Measurements from ENCODE around the gene TMEM256. TPM values are rescaled to one million over a fixed set of nuclear protein-coding genes. Genes with fewer than 3 reads are reported as not detected.

TMEM256 gene
- total RNA-seq, 1 donor from 2014 or later: 141 TPM

- DNase-seq (ENCODE audit: low read depth in 2 of 2): no peak
Observed at GRCh38 chr17:7431231-7431630, 27.3 kb upstream of the TMEM256 start.

- DNase-seq (ENCODE audit: low read depth in 2 of 2): no peak
Observed at GRCh38 chr17:7429722-7430121, 25.8 kb upstream of the TMEM256 start.

DNA sequence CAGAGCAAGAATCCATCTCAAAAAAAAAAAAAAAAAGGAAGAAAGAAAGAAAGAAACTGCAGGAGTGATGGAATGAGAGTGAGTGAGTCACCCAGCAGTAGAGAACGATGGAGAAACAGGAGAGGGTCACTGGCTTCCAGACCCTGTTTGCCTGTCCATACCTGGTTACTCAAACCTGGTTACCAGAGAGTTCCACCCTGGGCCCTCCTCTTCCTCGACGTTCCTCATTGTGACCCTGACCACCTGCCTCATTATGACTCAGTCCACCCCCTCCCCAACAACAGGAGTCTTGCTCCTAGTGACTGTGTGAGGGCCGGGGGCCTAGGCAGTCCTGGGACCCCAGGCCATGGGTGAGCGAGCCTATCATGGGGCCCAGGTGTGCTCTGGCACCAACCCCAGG, 24.7 kb upstream of the TMEM256 start, which contains the start of gene SPEM3:
TSS of gene SPEM3 (plus strand) at position 301 of the 400 bp plus-strand sequence. CDS start at position 347, 46 bp downstream.
- DNase-seq (ENCODE audit: low read depth in 2 of 2): no peak

- no peak for DNase-seq (ENCODE audit: low read depth in 2 of 2)
Observed at GRCh38 chr17:7427549-7427948, 23.7 kb upstream of the TMEM256 start.

DNA sequence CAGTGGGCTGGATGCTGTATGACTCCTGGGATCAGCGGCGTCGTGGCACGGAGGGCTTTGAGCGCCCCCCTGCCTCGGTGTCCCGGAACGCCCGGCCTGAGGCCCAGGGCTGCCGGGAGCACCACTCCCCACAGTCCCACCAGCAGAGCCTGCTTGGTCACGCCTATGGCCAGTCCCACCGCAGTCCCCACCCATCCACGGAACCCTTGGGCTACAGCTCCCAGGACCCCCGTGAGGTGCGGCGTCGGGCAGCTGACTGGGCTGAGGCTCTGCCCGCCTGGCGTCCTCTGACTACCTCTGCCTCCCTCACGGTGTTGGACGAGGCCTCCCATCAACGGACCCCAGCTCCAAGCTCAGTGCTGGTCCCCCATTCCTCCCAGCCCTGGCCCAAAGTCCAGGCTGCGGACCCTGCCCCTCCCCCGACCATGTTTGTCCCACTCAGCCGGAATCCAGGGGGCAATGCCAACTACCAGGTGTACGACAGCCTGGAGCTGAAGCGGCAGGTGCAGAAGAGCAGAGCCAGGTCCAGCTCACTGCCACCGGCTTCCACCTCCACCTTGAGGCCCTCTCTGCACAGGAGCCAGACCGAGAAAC, 23.1 kb upstream of the TMEM256 start:
- DNase-seq (ENCODE audit: low read depth in 2 of 2): no peak

DNA sequence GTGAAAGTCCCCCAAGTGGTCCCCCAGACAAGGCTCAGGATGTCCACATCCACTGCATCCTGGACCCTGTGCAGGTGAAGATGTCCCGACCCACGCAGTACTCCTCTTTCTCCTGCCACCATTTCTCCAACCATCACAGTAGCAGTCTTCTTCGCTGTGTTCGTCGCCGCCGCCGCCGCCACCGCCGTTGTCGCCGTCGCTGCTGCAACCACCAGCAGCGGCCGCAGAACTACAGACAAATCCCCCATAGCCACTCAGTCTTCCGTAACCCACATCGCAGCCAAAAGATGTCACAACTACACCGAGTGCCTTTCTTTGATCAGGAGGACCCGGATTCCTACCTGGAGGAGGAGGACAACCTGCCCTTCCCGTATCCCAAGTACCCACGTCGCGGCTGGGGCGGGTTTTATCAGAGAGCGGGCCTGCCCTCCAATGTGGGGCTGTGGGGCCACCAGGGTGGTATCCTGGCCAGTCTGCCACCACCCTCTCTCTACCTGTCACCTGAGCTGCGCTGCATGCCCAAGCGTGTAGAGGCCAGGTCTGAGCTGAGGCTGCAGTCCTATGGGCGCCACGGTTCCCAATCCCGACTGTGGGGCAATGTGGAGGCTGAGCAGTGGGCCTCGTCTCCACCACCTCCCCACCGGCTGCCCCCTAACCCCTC, 22.4 kb upstream of the TMEM256 start:
- no peak for DNase-seq (ENCODE audit: low read depth in 2 of 2)

DNA sequence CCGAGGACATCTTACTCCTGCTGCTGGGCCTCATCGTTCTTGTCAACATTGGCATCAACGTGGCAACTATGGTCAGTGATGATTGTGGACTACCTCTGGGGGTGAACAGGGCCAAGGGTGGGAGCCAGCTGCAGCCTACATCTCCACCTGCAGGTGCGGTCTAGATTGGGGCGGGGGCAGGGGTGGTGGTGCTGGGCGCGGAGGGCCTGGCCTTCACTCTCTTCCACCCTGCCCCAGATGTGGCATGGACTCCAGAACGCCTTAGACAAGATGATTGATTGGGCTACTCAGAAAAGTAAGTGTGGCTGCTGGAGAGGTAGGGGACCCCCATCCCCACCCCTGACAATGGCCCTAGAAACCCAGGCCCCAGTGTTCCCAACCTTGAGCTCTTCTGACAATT, 21.9 kb upstream of the TMEM256 start:
- DNase-seq (ENCODE audit: low read depth in 2 of 2): no peak

DNA sequence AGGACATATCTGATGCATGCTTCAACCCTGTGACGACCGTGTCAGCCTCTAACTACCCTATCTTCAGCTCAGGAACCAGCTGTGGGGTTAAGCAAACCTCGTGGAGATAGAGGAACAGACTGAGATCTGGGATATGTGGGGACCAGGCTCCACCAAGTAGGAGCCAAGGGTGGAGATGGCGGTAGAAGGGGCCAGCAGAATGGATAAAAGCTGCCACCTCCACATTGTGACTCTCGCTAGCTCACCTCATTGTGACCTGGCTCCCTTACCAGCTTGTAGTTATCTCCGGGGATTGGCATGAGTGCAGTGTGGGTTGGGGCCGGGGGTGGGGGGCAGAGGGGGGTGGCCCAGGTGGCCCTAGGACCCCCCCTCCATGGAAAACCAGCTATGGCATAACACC, 21.4 kb upstream of the TMEM256 start, which contains the start of gene SPEM2:
TSS of gene SPEM2 (plus strand) at position 301 of the 400 bp plus-strand sequence. CDS start at position 374, 73 bp downstream.
- DNase-seq (ENCODE audit: low read depth in 2 of 2): no peak

GRCh38 chr17:7423679-7424078, 19.8 kb upstream of the TMEM256 start:
- DNase-seq (ENCODE audit: low read depth in 2 of 2): no peak

- DNase-seq (ENCODE audit: low read depth in 2 of 2): no peak
Observed at GRCh38 chr17:7421186-7421585, 17.3 kb upstream of the TMEM256 start.

GRCh38 chr17:7419819-7420610, 16.1 kb upstream of the TMEM256 start, which contains the start of gene SPEM1:
Gene SPEM1, plus strand, starts transcription at chr17:7420324. Its CDS starts 61 bp downstream, at chr17:7420385.
- no peak for DNase-seq (ENCODE audit: low read depth in 2 of 2)

DNA sequence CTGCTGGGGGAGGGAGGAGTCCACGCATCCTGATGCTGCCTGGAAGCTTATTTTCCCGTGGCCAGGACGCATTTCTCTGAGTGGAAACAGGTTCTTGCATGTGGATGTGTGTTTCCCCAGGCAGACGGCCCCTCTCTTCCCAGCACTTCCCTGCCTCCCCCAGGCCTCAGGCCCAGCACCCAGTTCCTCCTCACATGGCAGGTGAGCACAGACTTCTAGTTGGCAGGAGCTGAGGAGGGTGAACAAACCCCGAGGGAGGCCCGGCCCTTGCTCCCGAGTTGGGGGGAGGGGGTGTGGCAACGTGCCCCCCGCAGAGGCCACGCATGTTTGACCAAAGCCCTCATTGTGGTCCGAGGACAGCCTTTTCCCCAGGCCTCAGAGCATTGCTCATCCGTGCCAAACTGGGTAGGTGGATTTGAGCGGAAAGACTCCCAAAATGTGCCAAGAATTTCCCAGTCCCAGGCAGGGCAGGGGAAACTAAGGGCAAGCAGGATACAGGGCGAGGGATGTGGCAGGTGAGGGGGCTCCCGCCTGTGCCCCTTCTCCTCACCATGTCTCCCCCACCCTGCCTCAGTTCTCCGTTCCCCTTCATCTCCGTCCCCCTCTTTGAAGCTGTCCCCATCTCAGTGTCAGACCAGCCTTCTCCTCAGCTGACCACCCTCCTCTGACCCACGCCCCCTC, 14.7 kb upstream of the TMEM256 start:
- DNase-seq (ENCODE audit: low read depth in 2 of 2): no peak

- DNase-seq (ENCODE audit: low read depth in 2 of 2): no peak
Observed at GRCh38 chr17:7417056-7417655, 13.3 kb upstream of the TMEM256 start.

- DNase-seq (ENCODE audit: low read depth in 2 of 2): no peak
Observed at GRCh38 chr17:7416323-7416722, 12.4 kb upstream of the TMEM256 start.

- no peak for DNase-seq (ENCODE audit: low read depth in 2 of 2)
Observed at GRCh38 chr17:7415784-7416183, 11.9 kb upstream of the TMEM256 start.

DNA sequence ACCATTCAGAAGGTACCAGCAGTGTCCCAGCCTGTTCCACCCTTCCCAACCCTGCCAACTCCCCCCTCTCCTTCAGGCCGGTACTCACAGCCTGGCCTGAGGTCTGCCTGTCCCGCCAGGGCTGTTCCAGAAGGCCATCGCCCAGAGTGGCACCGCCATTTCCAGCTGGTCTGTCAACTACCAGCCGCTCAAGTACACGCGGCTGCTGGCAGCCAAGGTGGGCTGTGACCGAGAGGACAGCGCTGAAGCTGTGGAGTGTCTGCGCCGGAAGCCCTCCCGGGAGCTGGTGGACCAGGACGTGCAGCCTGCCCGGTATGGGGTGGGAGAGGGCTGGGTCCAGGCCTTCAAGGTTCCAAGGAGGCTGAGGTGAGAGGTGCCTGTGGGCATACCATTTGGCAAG, 10.9 kb upstream of the TMEM256 start:
- no peak for DNase-seq (ENCODE audit: low read depth in 2 of 2)

DNA sequence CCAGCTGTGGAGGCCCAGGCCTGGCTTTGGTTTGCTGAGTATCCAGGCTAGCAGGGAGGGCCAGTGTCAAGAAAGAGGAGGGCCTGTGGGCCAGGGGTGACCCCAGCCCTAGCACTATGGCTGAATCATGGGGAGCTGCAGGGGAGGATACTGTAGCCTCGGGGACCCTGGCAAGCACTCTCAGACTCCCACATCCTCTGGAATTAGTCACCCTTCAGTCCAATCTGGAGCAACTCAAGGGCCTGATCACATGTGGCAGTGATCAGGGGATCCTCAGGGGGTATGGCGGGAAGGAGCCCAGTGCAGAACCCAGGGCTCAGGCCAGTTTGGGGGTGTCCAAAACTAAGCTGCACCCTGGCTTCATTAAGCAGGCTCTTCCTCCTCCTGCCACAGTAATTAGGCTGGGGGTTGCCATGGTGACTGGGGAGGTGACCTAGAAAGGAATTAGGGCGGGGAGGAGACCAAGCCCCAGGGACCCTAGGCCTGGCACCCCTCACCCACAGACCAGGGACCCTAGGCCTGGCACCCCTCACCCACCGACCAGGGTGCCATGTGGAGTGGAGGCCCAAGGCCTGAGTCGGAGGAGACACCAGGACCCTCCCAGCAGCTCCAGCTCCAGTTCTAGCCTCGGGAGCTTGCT, 9.6 kb upstream of the TMEM256 start:
- no peak for DNase-seq (ENCODE audit: low read depth in 2 of 2)

DNA sequence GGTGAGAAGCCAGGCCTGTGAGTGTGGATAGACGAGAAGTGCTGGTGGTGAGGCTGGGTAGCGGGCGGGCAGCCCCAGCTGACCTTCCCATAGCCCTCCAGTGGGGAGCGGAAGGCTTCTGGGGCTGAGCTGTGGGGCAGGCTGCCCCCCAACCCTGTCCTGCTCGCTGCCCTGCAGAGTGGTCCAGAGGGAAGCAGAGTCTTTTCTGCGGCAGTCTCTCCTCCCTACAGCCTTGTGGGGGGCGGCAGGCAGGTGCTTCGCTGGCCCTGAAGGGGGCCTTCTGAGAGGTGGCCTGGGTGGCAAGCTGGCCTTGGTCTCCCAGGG, 7.5 kb upstream of the TMEM256 start:
- no peak for DNase-seq (ENCODE audit: low read depth in 2 of 2)

- no peak for DNase-seq (ENCODE audit: low read depth in 2 of 2)
Observed at GRCh38 chr17:7410634-7411426, 6.9 kb upstream of the TMEM256 start.

DNA sequence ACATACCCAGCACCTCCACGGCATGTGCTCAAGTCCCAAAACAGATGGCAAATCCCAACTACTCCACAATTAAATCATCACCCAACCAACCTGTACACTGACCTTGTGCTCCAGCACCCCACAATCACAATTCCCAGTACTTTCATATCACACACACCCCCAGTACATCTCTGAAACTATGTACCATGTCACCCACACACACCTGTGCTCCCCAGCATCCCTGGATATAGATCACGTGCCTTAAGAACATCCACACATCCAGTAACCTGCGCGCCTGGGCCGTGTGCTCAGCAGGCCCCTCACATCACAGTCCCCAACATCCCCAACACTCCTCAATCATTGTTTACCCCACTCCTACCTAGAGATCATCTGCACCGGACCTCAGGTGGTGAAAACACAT, 5.8 kb upstream of the TMEM256 start:
- no peak for DNase-seq (ENCODE audit: low read depth in 2 of 2)

Data from lung microvascular endothelial cell (primary cell).